ENCODE data around the gene MGAT5. TPM values are rescaled to one million over a fixed set of nuclear protein-coding genes. Genes with fewer than 3 reads are reported as not detected.

The MGAT5 gene
- total RNA-seq, 6 donors from 2014 or later, result 25.3 to 65.5 (median 41.3) TPM

- ATAC-seq (ENCODE audit: low FRiP score in 2 of 2), result no peak
- H3K27me3 ChIP-seq, result no peaks in the 10 kb centered on the region
- no peaks in the 10 kb centered on the region for H3K36me3 ChIP-seq
- H3K27ac ChIP-seq, result no peak overlapping the region
- 66 to 71% methylated on average over 9 of the region's 9 CpGs for WGBS, 2 donors
- no peaks in the 10 kb centered on the region for H3K9me3 ChIP-seq
- no peak overlapping the region for H3K4me3 ChIP-seq
- no peak for DNase-seq
- H3K4me1 ChIP-seq, result no peaks in the 10 kb centered on the region
- no peak for TF ChIP-seq EP300 (IDR thresholded peaks at IDR 0.05)
- TF ChIP-seq POLR2A (IDR thresholded peaks at IDR 0.05), result no peak
- TF ChIP-seq POLR2AphosphoS5 (IDR thresholded peaks at IDR 0.05), result no peak
- TF ChIP-seq CTCF (IDR thresholded peaks at IDR 0.05), result no peak
These were observed 246.5 kb downstream of the MGAT5 start for GRCh38 chr2:134500211-134500935.

DNA sequence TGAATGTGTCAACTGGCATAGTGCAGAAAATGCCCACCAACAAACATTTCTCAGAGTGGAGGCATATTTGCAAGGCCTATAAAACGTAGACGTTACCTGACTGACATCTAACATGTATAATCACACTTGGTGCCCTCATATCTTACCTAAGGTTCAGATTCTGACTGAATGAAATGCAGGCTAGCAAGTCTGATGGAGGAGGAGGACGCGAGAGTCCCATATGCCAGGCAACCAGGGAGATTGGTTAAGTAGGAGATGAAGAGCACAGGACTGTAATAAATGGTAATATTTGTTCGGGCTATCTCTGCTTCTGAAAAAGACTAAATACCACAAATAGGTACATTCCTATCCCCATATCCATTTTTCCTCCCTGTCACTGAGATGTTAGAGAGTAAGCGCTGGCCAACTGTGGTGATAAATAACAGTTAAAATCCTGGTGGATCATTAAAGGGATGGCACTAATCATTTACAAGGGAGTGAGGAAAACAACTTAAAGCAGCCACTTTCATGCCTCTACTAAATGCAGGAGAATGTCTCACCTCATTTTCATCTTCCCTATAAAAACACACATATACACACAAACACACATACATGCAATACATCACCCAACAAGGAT is 247.7 kb downstream of the MGAT5 start:
- Histone ChIP-seq H3K27me3 (no peaks in the 10 kb centered on the region), H3K27ac (no peak overlapping the region), H3K9me3 (no peaks in the 10 kb centered on the region), H3K4me3 (no peak overlapping the region), H3K4me1 (no peaks in the 10 kb centered on the region), H3K36me3 (no peaks in the 10 kb centered on the region)
- no peak for ATAC-seq (ENCODE audit: low FRiP score in 2 of 2)
- 92 to 94% methylated on average over 6 of the region's 6 CpGs for WGBS, 2 donors
- DNase-seq, result no peak
- no peak for TF ChIP-seq EP300 (IDR thresholded peaks at IDR 0.05)
- TF ChIP-seq POLR2A (IDR thresholded peaks at IDR 0.05), result no peak
- TF ChIP-seq CTCF (IDR thresholded peaks at IDR 0.05), result no peak
- TF ChIP-seq POLR2AphosphoS5 (IDR thresholded peaks at IDR 0.05), result no peak

DNA sequence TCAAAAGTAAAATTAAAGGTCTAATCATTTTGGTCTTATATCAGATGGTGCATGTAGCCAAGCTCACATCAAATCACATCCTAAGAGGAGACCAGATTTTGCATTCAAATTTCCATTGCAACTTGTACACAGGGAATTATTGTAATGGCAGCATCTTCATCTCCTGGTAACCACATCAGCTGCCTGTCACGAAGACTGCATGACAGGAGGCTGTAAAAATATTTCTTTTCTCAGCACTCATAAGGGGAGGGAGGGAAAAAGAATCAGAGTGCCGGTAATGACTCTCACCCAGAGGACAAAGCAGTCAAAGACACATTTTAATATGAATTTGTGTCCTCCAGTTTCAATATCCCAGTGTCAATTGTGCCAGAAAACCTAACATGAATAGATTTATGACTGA is 248.2 kb downstream of the MGAT5 start:
- H3K27ac ChIP-seq, result no peak overlapping the region
- ATAC-seq (ENCODE audit: low FRiP score in 2 of 2) (no peak), DNase-seq (no peak)
- H3K36me3 ChIP-seq, result no peaks in the 10 kb centered on the region
- no peak overlapping the region for H3K4me3 ChIP-seq
- no peaks in the 10 kb centered on the region for H3K9me3 ChIP-seq
- TF ChIP-seq POLR2AphosphoS5 (IDR thresholded peaks at IDR 0.05) (no peak), EP300 (IDR thresholded peaks at IDR 0.05) (no peak)
- H3K4me1 ChIP-seq, result no peaks in the 10 kb centered on the region
- H3K27me3 ChIP-seq, result no peaks in the 10 kb centered on the region
- WGBS, 2 donors, result 72 to 84% methylated on average over 2 of the region's 2 CpGs

Small RNAs within 50 kb of the gene (small RNA-seq; reads per million reads assigned to genes)
- gene RNA5SP104, result 0 reads per million in 4 donors
